Activated CD8-positive, alpha-beta T cell treated with anti-CD3 and anti-CD28 coated beads for 36 hours (primary cell): ENCODE data around the gene IRX5. TPM values are rescaled to one million over a fixed set of nuclear protein-coding genes. Genes with fewer than 3 reads are reported as not detected.

Experiments
- ATAC-seq: fragments of 200-7000 bp; cut with Tn5 transposase; one replicate; pipeline ENCODE4 v1.10.0; 2021; ENCODE audit warnings: mild to moderate bottlenecking, moderate library complexity
- CTCF ChIA-PET: fragments of 350-600 bp; sonication (Branson Sonifier 250); formaldehyde crosslinking; loops from one replicate; lab custom pipeline; 2021; ENCODE audit warnings: antibody characterized with exemption; lab: Charles Lee
- POLR2A ChIA-PET: fragments of 350-600 bp; sonication (Branson Sonifier 250); formaldehyde crosslinking; loops from one replicate; lab custom pipeline; 2021; ENCODE audit warnings: antibody characterized with exemption; lab: Charles Lee
- DNase-seq: peaks from one replicate; pipeline ENCODE4 v3.0.0-alpha.2; 2020
- H3K27ac Mint-ChIP-seq: one replicate; pipeline ENCODE4 v1.8.0; 2021; ENCODE audit warnings: mild to moderate bottlenecking, mixed read lengths
- H3K27me3 Mint-ChIP-seq: one replicate; pipeline ENCODE4 v1.8.0; 2021; ENCODE audit warnings: mixed read lengths
- H3K36me3 Mint-ChIP-seq: one replicate; pipeline ENCODE4 v1.8.0; 2021; ENCODE audit warnings: low read depth, mixed read lengths
- H3K4me1 Mint-ChIP-seq: one replicate; pipeline ENCODE4 v1.8.0; 2021; ENCODE audit warnings: low read depth, mixed read lengths
- H3K4me3 Mint-ChIP-seq: one replicate; pipeline ENCODE4 v1.8.0; 2021; ENCODE audit warnings: mild to moderate bottlenecking, moderate library complexity, mixed read lengths
- H3K9me3 Mint-ChIP-seq: one replicate; pipeline ENCODE4 v1.8.0; 2021; ENCODE audit warnings: mixed read lengths
- intact Hi-C: fragments of 100-400 bp; cut with micrococcal nuclease; formaldehyde crosslinking; loops from one replicate; pipeline ENCODE4 v1.10.0; 2022
- total RNA-seq, 2 experiments: library from RNA; stranded (reverse); gene quantifications; one replicate each; pipeline ENCODE4 v1.2.3, GENCODE V29; 2021
- TF ChIP-seq, protein P1 (sequence below): fragments of 200-600 bp; IDR thresholded peaks from one replicate; pipeline ENCODE4 v1.8.0; 2022; ENCODE audit warnings: antibody characterized with exemption, mild to moderate bottlenecking

Gene IRX5
- total RNA-seq, 2 experiments from 2014 or later = 0.14 to 0.34 TPM

DNA sequence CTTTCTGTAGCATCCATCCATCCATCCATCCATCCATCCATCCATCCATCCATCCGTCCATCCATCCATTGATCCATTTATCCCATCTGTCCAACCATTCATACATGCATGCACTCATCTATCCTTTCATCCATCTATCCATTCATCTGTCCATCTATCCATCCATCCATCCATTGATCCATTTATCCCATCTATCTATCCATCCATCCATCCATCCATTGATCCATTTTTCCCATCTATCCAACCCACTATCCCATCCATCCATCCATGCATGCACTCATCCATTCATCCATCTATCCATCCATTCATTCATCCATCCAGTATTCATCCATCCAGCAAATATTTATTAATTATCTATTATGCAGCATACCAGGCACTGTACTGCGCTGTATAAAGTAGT, 34.8 kb downstream of the IRX5 start:
- no peaks in the 10 kb centered on the region for H3K9me3 Mint-ChIP-seq
- intact Hi-C loops = no loop called here
- no peak for DNase-seq
- H3K4me1 Mint-ChIP-seq = no peaks in the 10 kb centered on the region
- TF ChIP-seq, protein P1, sequence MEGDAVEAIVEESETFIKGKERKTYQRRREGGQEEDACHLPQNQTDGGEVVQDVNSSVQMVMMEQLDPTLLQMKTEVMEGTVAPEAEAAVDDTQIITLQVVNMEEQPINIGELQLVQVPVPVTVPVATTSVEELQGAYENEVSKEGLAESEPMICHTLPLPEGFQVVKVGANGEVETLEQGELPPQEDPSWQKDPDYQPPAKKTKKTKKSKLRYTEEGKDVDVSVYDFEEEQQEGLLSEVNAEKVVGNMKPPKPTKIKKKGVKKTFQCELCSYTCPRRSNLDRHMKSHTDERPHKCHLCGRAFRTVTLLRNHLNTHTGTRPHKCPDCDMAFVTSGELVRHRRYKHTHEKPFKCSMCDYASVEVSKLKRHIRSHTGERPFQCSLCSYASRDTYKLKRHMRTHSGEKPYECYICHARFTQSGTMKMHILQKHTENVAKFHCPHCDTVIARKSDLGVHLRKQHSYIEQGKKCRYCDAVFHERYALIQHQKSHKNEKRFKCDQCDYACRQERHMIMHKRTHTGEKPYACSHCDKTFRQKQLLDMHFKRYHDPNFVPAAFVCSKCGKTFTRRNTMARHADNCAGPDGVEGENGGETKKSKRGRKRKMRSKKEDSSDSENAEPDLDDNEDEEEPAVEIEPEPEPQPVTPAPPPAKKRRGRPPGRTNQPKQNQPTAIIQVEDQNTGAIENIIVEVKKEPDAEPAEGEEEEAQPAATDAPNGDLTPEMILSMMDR = no peak
- H3K36me3 Mint-ChIP-seq = no peaks in the 10 kb centered on the region
- ATAC-seq = no peak
- no peak overlapping the region for H3K4me3 Mint-ChIP-seq
- ChIA-PET CTCF (no interaction called here), POLR2A (no interaction called here)
- H3K27ac Mint-ChIP-seq = no peak overlapping the region
- peaks cover 5% of the 10 kb centered on the region for H3K27me3 Mint-ChIP-seq

DNA sequence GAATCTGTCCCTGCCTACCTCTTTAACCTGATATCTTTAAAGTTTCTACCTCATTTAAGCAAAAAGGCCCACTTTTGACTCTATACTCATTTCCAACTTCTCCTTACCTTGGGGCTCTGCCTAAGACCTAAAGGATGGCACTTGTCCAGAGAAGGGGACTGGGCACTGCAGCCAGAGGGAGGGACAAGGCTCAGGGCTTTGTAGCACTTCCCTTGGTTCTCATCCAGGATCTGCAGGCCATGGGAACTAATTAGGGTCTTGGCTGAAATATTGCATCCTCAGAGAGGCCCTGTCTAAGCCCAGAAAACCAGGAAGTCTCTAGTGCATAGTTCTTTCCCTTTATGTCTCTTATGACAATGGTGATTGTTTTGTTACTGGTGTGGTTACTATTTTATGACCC, 37.3 kb downstream of the IRX5 start:
- Mint-ChIP-seq H3K36me3 (no peaks in the 10 kb centered on the region), H3K27me3 (peaks cover 8% of the 10 kb centered on the region), H3K27ac (no peak overlapping the region), H3K4me3 (no peak overlapping the region), H3K4me1 (no peaks in the 10 kb centered on the region), H3K9me3 (no peaks in the 10 kb centered on the region)
- intact Hi-C loops = no loop called here
- TF ChIP-seq, protein P1 = no peak
- no peak for DNase-seq
- ChIA-PET CTCF (no interaction called here), POLR2A (no interaction called here)
- no peak for ATAC-seq

DNA sequence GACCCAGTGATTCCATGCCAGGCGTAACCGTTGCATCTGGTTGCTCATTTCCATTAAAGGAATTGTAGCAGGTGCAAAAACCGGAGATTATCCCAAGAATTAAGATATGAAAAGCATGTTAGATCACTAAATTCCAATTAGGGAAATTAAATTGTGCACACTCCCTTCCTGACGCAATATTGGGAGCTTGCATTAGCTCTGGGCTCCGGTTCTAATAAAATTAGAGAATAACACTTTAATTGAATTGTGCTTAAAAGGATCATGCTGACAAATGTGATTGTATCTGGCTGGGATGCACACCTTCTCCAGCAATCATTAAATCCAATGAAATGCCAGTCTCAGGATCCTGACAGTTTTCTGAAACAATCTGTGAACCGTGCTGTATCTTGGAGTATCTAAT, 38.1 kb downstream of the IRX5 start:
- ATAC-seq (no peak), DNase-seq (no peak)
- Mint-ChIP-seq H3K27ac (no peak overlapping the region), H3K36me3 (no peaks in the 10 kb centered on the region), H3K27me3 (peaks cover 8% of the 10 kb centered on the region), H3K4me1 (no peaks in the 10 kb centered on the region), H3K4me3 (no peak overlapping the region), H3K9me3 (no peaks in the 10 kb centered on the region)
- intact Hi-C loops = no loop called here
- TF ChIP-seq, protein P1 = no peak
- ChIA-PET CTCF (no interaction called here), POLR2A (no interaction called here)

DNA sequence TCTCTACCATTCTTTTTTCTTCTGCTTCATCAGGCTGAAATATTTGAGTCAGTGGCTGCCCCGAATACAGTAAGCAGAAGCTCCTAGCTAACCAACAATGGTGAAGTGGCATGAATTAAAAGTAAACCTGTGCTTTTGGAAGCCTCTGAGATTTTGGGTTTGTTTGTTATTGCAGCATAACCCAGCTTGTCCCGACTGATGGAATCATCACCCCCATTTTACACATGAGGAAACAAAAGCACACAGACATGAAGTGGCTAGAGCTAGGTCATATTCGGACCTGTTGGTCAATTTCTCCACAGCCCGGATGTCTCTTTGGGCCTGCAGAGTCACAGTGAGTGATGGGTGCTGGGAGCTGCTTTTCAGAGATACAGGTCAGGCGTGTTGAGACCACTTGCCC, 39.4 kb downstream of the IRX5 start:
- DNase-seq = no peak
- TF ChIP-seq, protein P1 = no peak
- H3K4me1 Mint-ChIP-seq = no peaks in the 10 kb centered on the region
- no peaks in the 10 kb centered on the region for H3K9me3 Mint-ChIP-seq
- H3K36me3 Mint-ChIP-seq = no peaks in the 10 kb centered on the region
- H3K27me3 Mint-ChIP-seq = peaks cover 8% of the 10 kb centered on the region
- intact Hi-C loops = no loop called here
- no peak overlapping the region for H3K4me3 Mint-ChIP-seq
- ChIA-PET CTCF (no interaction called here), POLR2A (no interaction called here)
- ATAC-seq = no peak
- H3K27ac Mint-ChIP-seq = no peak overlapping the region

DNA sequence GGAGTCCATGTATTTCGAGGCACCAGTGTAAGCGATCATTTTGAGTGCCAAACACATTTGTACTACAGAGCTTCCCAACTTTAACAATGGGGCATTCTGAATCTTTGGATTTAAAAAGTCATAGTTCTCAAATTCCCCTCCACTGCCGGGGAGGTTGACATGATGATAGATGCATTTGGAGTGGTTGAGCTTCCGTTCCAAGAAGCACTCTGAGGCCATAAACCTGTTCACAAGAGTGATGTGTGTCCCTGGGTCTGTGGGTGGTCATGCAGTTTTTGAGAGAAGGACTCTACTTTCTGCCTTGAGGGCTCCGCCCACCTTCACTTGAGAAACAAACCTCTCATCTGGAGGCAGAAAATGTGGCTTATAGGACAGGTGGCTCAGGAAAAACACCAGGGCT, 43.7 kb downstream of the IRX5 start:
- TF ChIP-seq, protein P1 = no peak
- ATAC-seq (no peak), DNase-seq (no peak)
- intact Hi-C loops = no loop called here
- no peak overlapping the region for H3K4me3 Mint-ChIP-seq
- CTCF ChIA-PET = no interaction called here
- H3K27me3 Mint-ChIP-seq = peaks cover 10% of the 10 kb centered on the region
- POLR2A ChIA-PET = no interaction called here
- H3K27ac Mint-ChIP-seq = no peak overlapping the region
- no peaks in the 10 kb centered on the region for H3K9me3 Mint-ChIP-seq
- H3K4me1 Mint-ChIP-seq = no peaks in the 10 kb centered on the region
- H3K36me3 Mint-ChIP-seq = no peaks in the 10 kb centered on the region
